Testis (tissue), 3 donors: ENCODE measurements around the gene SLC16A3. TPM values are rescaled to one million over a fixed set of nuclear protein-coding genes. Genes with fewer than 3 reads are reported as not detected.

ENCODE experiments used
- DNase-seq: peaks from one replicate; pipeline ENCODE4 v3.0.0-alpha.2; 2019
- H3K27ac ChIP-seq, 2 donors: fragments of 200-600 bp; sonication (generic); one replicate each; pipeline ENCODE4 v1.5.1; 2019
- H3K27me3 ChIP-seq: fragments of 200-600 bp; sonication (generic); one replicate; pipeline ENCODE4 v1.5.1; 2019
- H3K36me3 ChIP-seq: fragments of 200-600 bp; sonication (generic); one replicate; pipeline ENCODE4 v1.5.1; 2017; ENCODE audit warnings: low read depth; ENCODE audit errors: missing control alignments
- H3K4me1 ChIP-seq: fragments of 200-600 bp; sonication (generic); one replicate; pipeline ENCODE4 v1.5.1; 2019
- H3K4me3 ChIP-seq, 2 donors: fragments of 200-600 bp; sonication (generic); one replicate each; pipeline ENCODE4 v1.5.1; 2017 to 2019
- H3K9me3 ChIP-seq: fragments of 200-600 bp; sonication (generic); one replicate; pipeline ENCODE4 v1.5.1; 2017
- POLR2A ChIP-seq: fragments of 450-650 bp; IDR thresholded peaks from one replicate; pipeline ENCODE4 v1.6.1; 2017; ENCODE audit warnings: antibody characterized with exemption, mild to moderate bottlenecking, moderate library complexity
- WGBS, 2 donors: methylation state at CpG; one replicate each; pipeline ENCODE4 v1.1.5; 2018; 5-methylcytosine and 5-hydroxymethylcytosine counted together
- intact Hi-C: fragments of 100-400 bp; cut with DNase I; formaldehyde crosslinking; loops from one replicate; pipeline ENCODE4 v1.15.1; 2023; ENCODE audit warnings: low total_unique reads
- polyA plus RNA-seq: library from polyadenylated mRNA; stranded (reverse); fragments of 350-450 nt; fragmentation: Illumina TruSeq; extraction: RNeasy Lipid Tissue Mini Kit (QIAGEN cat#74804); gene quantifications from one replicate; pipeline ENCODE4 v1.2.3, GENCODE V29; 2014; ENCODE audit warnings: low read depth, low replicate concordance; ENCODE audit not compliant: insufficient read depth
- total RNA-seq, 2 donors: library from RNA; depleted of rRNA; stranded (reverse); fragments of >200 nt; gene quantifications; one replicate each; pipeline ENCODE4 v1.2.3, GENCODE V29; 2016
- TF ChIP-seq, protein P1 (sequence below), 3 experiments: fragments of 450-650 bp in 2 of 3; fragments of 200-600 bp in 1 of 3; sonication (generic) in 1 of 3; IDR thresholded peaks; one replicate each; pipeline ENCODE4 v1.5.1; 2016 to 2019; ENCODE audit warnings: antibody characterized with exemption in 3 of 3, mild to moderate bottlenecking in 2 of 3, moderate library complexity in 1 of 3

The SLC16A3 gene
- total and polyA plus RNA-seq, 3 donors from 2014 or later, result 67.7 to 71.4 (median 70.6) TPM

DNA sequence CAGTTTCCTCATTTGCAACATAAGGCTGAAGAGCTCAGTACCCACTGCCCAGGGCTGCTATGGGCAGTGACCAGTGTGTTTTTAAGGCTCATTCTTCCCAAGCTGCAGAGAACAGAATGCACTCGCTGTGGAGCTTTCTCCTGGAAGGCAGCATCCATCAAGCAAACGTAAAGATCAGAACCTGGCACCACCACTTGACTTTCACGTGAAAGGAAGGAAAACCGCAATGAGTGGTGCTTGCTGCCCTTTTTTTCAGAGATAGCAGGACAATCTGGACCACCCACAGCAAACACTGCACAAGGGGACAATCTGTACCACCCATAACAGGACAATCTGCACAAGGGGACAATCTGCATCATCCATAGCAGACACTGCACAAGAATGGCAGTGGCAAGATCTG, 33.5 kb downstream of the SLC16A3 start:
- Histone ChIP-seq H3K27me3 (no peaks in the 10 kb centered on the region), H3K4me3 (no peak overlapping the region), H3K9me3 (no peaks in the 10 kb centered on the region), H3K36me3 (no peaks in the 10 kb centered on the region), H3K4me1 (peaks cover 5% of the 10 kb centered on the region), H3K27ac (no peak overlapping the region)
- intact Hi-C loops, result no loop called here
- TF ChIP-seq, protein P1, sequence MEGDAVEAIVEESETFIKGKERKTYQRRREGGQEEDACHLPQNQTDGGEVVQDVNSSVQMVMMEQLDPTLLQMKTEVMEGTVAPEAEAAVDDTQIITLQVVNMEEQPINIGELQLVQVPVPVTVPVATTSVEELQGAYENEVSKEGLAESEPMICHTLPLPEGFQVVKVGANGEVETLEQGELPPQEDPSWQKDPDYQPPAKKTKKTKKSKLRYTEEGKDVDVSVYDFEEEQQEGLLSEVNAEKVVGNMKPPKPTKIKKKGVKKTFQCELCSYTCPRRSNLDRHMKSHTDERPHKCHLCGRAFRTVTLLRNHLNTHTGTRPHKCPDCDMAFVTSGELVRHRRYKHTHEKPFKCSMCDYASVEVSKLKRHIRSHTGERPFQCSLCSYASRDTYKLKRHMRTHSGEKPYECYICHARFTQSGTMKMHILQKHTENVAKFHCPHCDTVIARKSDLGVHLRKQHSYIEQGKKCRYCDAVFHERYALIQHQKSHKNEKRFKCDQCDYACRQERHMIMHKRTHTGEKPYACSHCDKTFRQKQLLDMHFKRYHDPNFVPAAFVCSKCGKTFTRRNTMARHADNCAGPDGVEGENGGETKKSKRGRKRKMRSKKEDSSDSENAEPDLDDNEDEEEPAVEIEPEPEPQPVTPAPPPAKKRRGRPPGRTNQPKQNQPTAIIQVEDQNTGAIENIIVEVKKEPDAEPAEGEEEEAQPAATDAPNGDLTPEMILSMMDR (IDR thresholded peaks at IDR 0.05), result no peak
- no peak for TF ChIP-seq POLR2A
- WGBS, 2 donors, result 52 to 59% methylated on average over 4 of the region's 4 CpGs
- no peak for DNase-seq

- no peaks in the 10 kb centered on the region for H3K9me3 ChIP-seq
- no peak for DNase-seq
- H3K4me1 ChIP-seq, result peaks cover 17% of the 10 kb centered on the region
- no peaks in the 10 kb centered on the region for H3K27me3 ChIP-seq
- H3K36me3 ChIP-seq, result no peaks in the 10 kb centered on the region
- H3K4me3 ChIP-seq, result no peak overlapping the region
- no peak for TF ChIP-seq POLR2A
- TF ChIP-seq, protein P1 (IDR thresholded peaks at IDR 0.05), result no peak
- intact Hi-C loops, result no loop called here
- WGBS, 2 donors, result 73 to 82% methylated on average over 5 to 9 of the region's 9 CpGs
- H3K27ac ChIP-seq, result no peak overlapping the region
These were observed 34.8 kb downstream of the SLC16A3 start for GRCh38 chr17:82263641-82264040.

GRCh38 chr17:82266142-82266541, 37.3 kb downstream of the SLC16A3 start:
- WGBS, 2 donors, result 88 to 89% methylated on average over 10 of the region's 10 CpGs
- no peak for TF ChIP-seq POLR2A
- TF ChIP-seq, protein P1 (IDR thresholded peaks at IDR 0.05), result no peak
- no peaks in the 10 kb centered on the region for H3K9me3 ChIP-seq
- DNase-seq, result no peak
- H3K4me1 ChIP-seq, result peaks cover 34% of the 10 kb centered on the region
- no peaks in the 10 kb centered on the region for H3K36me3 ChIP-seq
- no peaks in the 10 kb centered on the region for H3K27me3 ChIP-seq
- intact Hi-C loops, result no loop called here
- H3K4me3 ChIP-seq, result no peak overlapping the region
- no peak overlapping the region for H3K27ac ChIP-seq

- H3K9me3 ChIP-seq, result no peaks in the 10 kb centered on the region
- H3K27me3 ChIP-seq, result no peaks in the 10 kb centered on the region
- H3K4me3 ChIP-seq, result no peak overlapping the region
- peak overlapping the region; percentile 74 to 80 for H3K27ac ChIP-seq
- H3K36me3 ChIP-seq, result no peaks in the 10 kb centered on the region
- DNase-seq, result peak; percentile 90
- H3K4me1 ChIP-seq, result peaks cover 40% of the 10 kb centered on the region
- 39 to 62% methylated on average over 11 to 21 of the region's 21 CpGs for WGBS, 2 donors
- TF ChIP-seq, protein P1 (IDR thresholded peaks at IDR 0.05), result no peak
- TF ChIP-seq POLR2A, result no peak
- intact Hi-C loops, result no loop called here
These were observed 38.9 kb downstream of the SLC16A3 start for GRCh38 chr17:82267575-82268379.
